WTC11 (cell line): ENCODE measurements around the gene METTL9. TPM values are rescaled to one million over a fixed set of nuclear protein-coding genes. Genes with fewer than 3 reads are reported as not detected.
"Not testable (repeated sequence)": the region's sequence is repeated elsewhere in the genome, so short reads cannot be mapped to it uniquely, and the experiment has no call there.

Experiments
- ATAC-seq: fragments of 200-7000 bp; cut with Tn5 transposase; 2 replicates; pipeline ENCODE4 v1.10.0; 2021; ENCODE audit warnings: mild to moderate bottlenecking, moderate library complexity
- CTCF ChIA-PET: fragments of 300-600 bp; sonication (Branson Sonifier 250); formaldehyde crosslinking; loops from one replicate; lab custom pipeline; 2021; ENCODE audit warnings: antibody characterized with exemption; lab: Charles Lee
- POLR2A ChIA-PET: fragments of 350-600 bp; sonication (Branson Sonifier 250); formaldehyde crosslinking; loops from one replicate; lab custom pipeline; 2021; ENCODE audit warnings: antibody characterized with exemption; lab: Charles Lee
- DNase-seq: peaks from one replicate; pipeline ENCODE4 v3.0.0; 2021; ENCODE audit warnings: low spot score
- H3K27ac Mint-ChIP-seq: 2 replicates; pipeline ENCODE4 v1.8.0; 2021; ENCODE audit warnings: mixed read lengths
- H3K27me3 Mint-ChIP-seq: 2 replicates; pipeline ENCODE4 v1.8.0; 2021; ENCODE audit warnings: low read depth, mild to moderate bottlenecking, moderate library complexity, mixed read lengths
- H3K36me3 Mint-ChIP-seq: 2 replicates; pipeline ENCODE4 v1.8.0; 2021; ENCODE audit warnings: mixed read lengths
- H3K4me1 Mint-ChIP-seq: 2 replicates; pipeline ENCODE4 v1.8.0; 2022; ENCODE audit warnings: mixed read lengths
- H3K4me3 Mint-ChIP-seq: 2 replicates; pipeline ENCODE4 v1.8.0; 2021; ENCODE audit warnings: mild to moderate bottlenecking, moderate library complexity, mixed read lengths
- H3K9me3 Mint-ChIP-seq: 2 replicates; pipeline ENCODE4 v1.8.0; 2021; ENCODE audit warnings: mixed read lengths
- AFF4 ChIP-seq: sonication (generic); formaldehyde crosslinking; IDR thresholded peaks from 2 replicates; pipeline ENCODE4 v1.8.1; 2023; ENCODE audit warnings: mild to moderate bottlenecking, missing genetic modification reagents, borderline replicate concordance
- CDX4 ChIP-seq: fragments of 250-450 bp; sonication (Bioruptor Pico); IDR thresholded peaks from 2 replicates; pipeline ENCODE4 v1.9.0; 2021; ENCODE audit warnings: moderate library complexity, mild to moderate bottlenecking, inconsistent platforms, borderline replicate concordance
- MAX ChIP-seq: sonication (generic); formaldehyde crosslinking; IDR thresholded peaks from 2 replicates; pipeline ENCODE4 v1.8.0; 2022; ENCODE audit warnings: mild to moderate bottlenecking, missing genetic modification reagents
- NFATC4 ChIP-seq: fragments of 250-450 bp; sonication (Bioruptor Pico); IDR thresholded peaks from 2 replicates; pipeline ENCODE4 v1.9.0; 2021; ENCODE audit warnings: mild to moderate bottlenecking
- NFYB ChIP-seq: sonication (generic); formaldehyde crosslinking; conservative IDR thresholded peaks from 2 replicates; pipeline ENCODE4 v1.8.0; 2022; ENCODE audit warnings: low read depth, missing genetic modification reagents
- PREB ChIP-seq: sonication (generic); formaldehyde crosslinking; IDR thresholded peaks from 2 replicates; pipeline ENCODE4 v1.8.1; 2022; ENCODE audit warnings: mild to moderate bottlenecking, missing genetic modification reagents, moderate library complexity, borderline replicate concordance
- TEAD1 ChIP-seq: sonication (generic); formaldehyde crosslinking; IDR thresholded peaks from 2 replicates; pipeline ENCODE4 v1.8.0; 2022; ENCODE audit warnings: mild to moderate bottlenecking, missing genetic modification reagents
- TP53 ChIP-seq: sonication (generic); formaldehyde crosslinking; IDR thresholded peaks from 2 replicates; pipeline ENCODE4 v1.8.1; 2023; ENCODE audit warnings: mild to moderate bottlenecking, missing genetic modification reagents
- USF1 ChIP-seq: sonication (generic); formaldehyde crosslinking; IDR thresholded peaks from 2 replicates; pipeline ENCODE4 v1.8.0; 2022; ENCODE audit warnings: mild to moderate bottlenecking, missing genetic modification reagents
- USF2 ChIP-seq: sonication (generic); formaldehyde crosslinking; IDR thresholded peaks from 2 replicates; pipeline ENCODE4 v1.8.1; 2023; ENCODE audit warnings: mild to moderate bottlenecking, missing genetic modification reagents, moderate library complexity
- ZNF121 ChIP-seq: sonication (generic); formaldehyde crosslinking; IDR thresholded peaks from 2 replicates; pipeline ENCODE4 v1.8.0; 2023; ENCODE audit warnings: missing genetic modification reagents
- ZNF281 ChIP-seq: sonication (generic); formaldehyde crosslinking; IDR thresholded peaks from 2 replicates; pipeline ENCODE4 v1.8.0; 2023; ENCODE audit warnings: mild to moderate bottlenecking, missing genetic modification reagents
- total RNA-seq: library from RNA; stranded (reverse); gene quantifications from 3 replicates; pipeline ENCODE4 v1.2.3, GENCODE V29; 2021

METTL9 gene
- total RNA-seq, 1 experiment from 2014 or later: 94.6 TPM

GRCh38 chr16:21574372-21574771 lies 25.0 kb upstream of the METTL9 start (continued):
- no peak for TF ChIP-seq CDX4 (CRISPR knock-in tag)
- TF ChIP-seq TP53 (CRISPR knock-in tag): no peak
- no peak for TF ChIP-seq USF2 (CRISPR knock-in tag)

- DNase-seq, H3K36me3 Mint-ChIP-seq, H3K27ac Mint-ChIP-seq, CTCF ChIA-PET, ATAC-seq, H3K4me3 Mint-ChIP-seq, H3K27me3 Mint-ChIP-seq, H3K4me1 Mint-ChIP-seq, H3K9me3 Mint-ChIP-seq, POLR2A ChIA-PET: not testable (repeated sequence)
Measured at GRCh38 chr16:21576323-21576722, 23.1 kb upstream of the METTL9 start.

- CTCF ChIA-PET, H3K27me3 Mint-ChIP-seq, POLR2A ChIA-PET, H3K27ac Mint-ChIP-seq, H3K4me1 Mint-ChIP-seq, H3K4me3 Mint-ChIP-seq, DNase-seq, ATAC-seq, H3K36me3 Mint-ChIP-seq, H3K9me3 Mint-ChIP-seq: not testable (repeated sequence)
- 0 out of 2 replicates have a peak, but pooled peaks have one; percentile 37 for TF ChIP-seq ZNF121 (CRISPR knock-in tag)
Measured at GRCh38 chr16:21577487-21577886, 21.9 kb upstream of the METTL9 start.

GRCh38 chr16:21578311-21578710 lies 21.1 kb upstream of the METTL9 start:
- H3K27ac Mint-ChIP-seq, H3K4me1 Mint-ChIP-seq, H3K4me3 Mint-ChIP-seq, CTCF ChIA-PET, H3K36me3 Mint-ChIP-seq, H3K9me3 Mint-ChIP-seq, DNase-seq, H3K27me3 Mint-ChIP-seq, POLR2A ChIA-PET, ATAC-seq: not testable (repeated sequence)

GRCh38 chr16:21580131-21580530 lies 19.2 kb upstream of the METTL9 start:
- H3K27me3 Mint-ChIP-seq, DNase-seq, H3K4me1 Mint-ChIP-seq, H3K9me3 Mint-ChIP-seq, H3K27ac Mint-ChIP-seq, H3K36me3 Mint-ChIP-seq, H3K4me3 Mint-ChIP-seq, ATAC-seq, POLR2A ChIA-PET: not testable (repeated sequence)
- CTCF ChIA-PET: interaction anchor here (0.6 kb wide), 1 partner anchor 20 kb away, joined by 3 read pairs; no protein-coding TSS in a partner anchor

GRCh38 chr16:21580807-21581206 lies 18.6 kb upstream of the METTL9 start:
- ChIA-PET CTCF (no interaction called here), POLR2A (no interaction called here)
- ATAC-seq (no peak), DNase-seq (no peak)
- H3K27ac Mint-ChIP-seq: no peak overlapping the region
- H3K4me3 Mint-ChIP-seq: no peak overlapping the region
- peaks cover 4% of the 10 kb centered on the region for H3K4me1 Mint-ChIP-seq
- H3K27me3 Mint-ChIP-seq: no peaks in the 10 kb centered on the region
- H3K36me3 Mint-ChIP-seq: no peaks in the 10 kb centered on the region
- H3K9me3 Mint-ChIP-seq: peaks cover 5% of the 10 kb centered on the region
- TF ChIP-seq NFATC4 (no peak), USF1 (CRISPR knock-in tag) (no peak), TEAD1 (CRISPR knock-in tag) (no peak), MAX (no peak), AFF4 (CRISPR knock-in tag) (no peak), NFYB (CRISPR knock-in tag) (no peak), PREB (CRISPR knock-in tag) (no peak), ZNF281 (CRISPR knock-in tag) (no peak)
